Limb (tissue), 2 donors: Measurements from ENCODE around the gene RBM12.

Experiments
- DNase-seq, 2 donors: peaks; one replicate each; pipeline ENCODE4 v3.0.0-alpha.2; 2016; ENCODE audit errors: extremely low spot score in 2 of 2

The RBM12 gene

GRCh38 chr20:35600993-35601973 is 63.4 kb downstream of the RBM12 start:
- DNase-seq: peak; percentile 62 to 85

- DNase-seq: no peak
Observed at GRCh38 chr20:35600176-35600992, 64.3 kb downstream of the RBM12 start.

DNA sequence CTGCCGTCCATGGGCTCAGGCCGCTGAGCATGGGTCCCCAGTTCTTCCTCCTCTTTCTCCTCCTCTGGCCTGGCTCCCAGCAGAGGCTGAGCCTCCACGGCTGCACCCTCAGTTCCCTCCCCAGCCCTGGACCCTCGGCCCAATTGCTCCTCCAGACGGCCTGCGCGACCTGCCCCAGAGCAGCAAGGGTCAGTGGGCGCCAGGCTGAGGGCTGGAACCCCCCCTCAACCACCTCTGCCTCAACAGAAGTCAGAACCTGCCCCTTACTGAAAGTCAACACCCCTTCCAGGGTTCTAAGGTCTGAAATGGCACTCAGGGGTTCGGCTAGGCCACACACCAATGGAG is 65.0 kb downstream of the RBM12 start:
- no peak for DNase-seq
